ENCODE data around the gene PRM1. TPM values are rescaled to one million over a fixed set of nuclear protein-coding genes. Genes with fewer than 3 reads are reported as not detected.

PRM1 gene
- total RNA-seq, 1 experiment from 2014 or later: not detected

GRCh38 chr16:11255737-11256660, 25.1 kb downstream of the PRM1 start, which contains the start of gene SOCS1:
TSS of gene SOCS1 (minus strand) at chr16:11256204. CDS start at chr16:11255478, 726 bp downstream.
- Histone ChIP-seq H3K4me3 (ENCODE audit: low read depth in 2 of 2, low read length in 2 of 2) (peak within 1 kb of the TSS; percentile 70 to 78), H3K27me3 (ENCODE audit: control insufficient read depth, insufficient read depth, low read length) (no peaks in the 10 kb centered on the region), H3K4me1 (ENCODE audit: control insufficient read depth, insufficient read depth, low read length) (peaks cover 15% of the 10 kb centered on the region), H3K36me3 (ENCODE audit: control insufficient read depth, insufficient read depth, low read length) (no peaks in the 10 kb centered on the region), H3K9me3 (ENCODE audit: control insufficient read depth, insufficient read depth, low read depth, low read length) (no peaks in the 10 kb centered on the region), H3K27ac (ENCODE audit: low read length) (peak within 1 kb of the TSS; percentile 83)
- in situ Hi-C loops (cut with HindIII; ENCODE audit: low pct_unique_long_range_greater_than_20kb, low sequenced_read_pairs) (no loop called here), intact Hi-C loops (cut with micrococcal nuclease; ENCODE audit: unreplicated experiment) (loop anchor here (5.0 kb wide), 2 partner anchors 101 to 304 kb away; no protein-coding TSS in a partner anchor)
- peak; percentile 70; the same call in 1 of the 2 replicates for TF ChIP-seq SIN3A (IDR thresholded peaks at IDR 0.05; ENCODE audit: borderline replicate concordance, insufficient read depth, low read depth, low read length)
- no peak for TF ChIP-seq REST (IDR thresholded peaks at IDR 0.05; ENCODE audit: insufficient read depth in 1 of 2, low read depth in 2 of 2, low read length in 1 of 2)
- no peak for TF ChIP-seq TCF7L2 (IDR thresholded peaks at IDR 0.05; ENCODE audit: low read depth, low read length)
- peak; percentile 97 for TF ChIP-seq POLR2AphosphoS5 (IDR thresholded peaks at IDR 0.05; ENCODE audit: low read depth, low read length)
- peak; percentile 98 for TF ChIP-seq CTCF (IDR thresholded peaks at IDR 0.05)
- ChIA-PET CTCF (interaction anchor here (0.5 to 2.3 kb wide), 20 partner anchors 9 to 292 kb away, joined by 3 to 17 read pairs (median 4); no protein-coding TSS in a partner anchor), POLR2A (interaction anchor here (0.6 to 1.3 kb wide), 12 partner anchors 10 to 289 kb away, joined by 3 to 8 read pairs (median 4); no protein-coding TSS in a partner anchor)
- no peak for DNase-seq (ENCODE audit: low read depth, low spot score)
- ATAC-seq: peak; percentile 85
- BruUV-seq (replicated peaks): no TSS peak

- H3K27me3 ChIP-seq (ENCODE audit: control insufficient read depth, insufficient read depth, low read length): no peaks in the 10 kb centered on the region
- H3K27ac ChIP-seq (ENCODE audit: low read length): peak overlapping the region; percentile 49; the same call in 1 of the 2 replicates
- H3K4me1 ChIP-seq (ENCODE audit: control insufficient read depth, insufficient read depth, low read length): peaks cover 15% of the 10 kb centered on the region
- CTCF ChIA-PET: interaction anchor here (0.5 to 2.3 kb wide), 17 partner anchors 9 to 291 kb away, joined by 3 to 17 read pairs (median 4); no protein-coding TSS in a partner anchor
- H3K9me3 ChIP-seq (ENCODE audit: control insufficient read depth, insufficient read depth, low read depth, low read length): no peaks in the 10 kb centered on the region
- in situ Hi-C loops (cut with HindIII; ENCODE audit: low pct_unique_long_range_greater_than_20kb, low sequenced_read_pairs) (no loop called here), intact Hi-C loops (cut with micrococcal nuclease; ENCODE audit: unreplicated experiment) (loop anchor here (5.0 kb wide), 2 partner anchors 102 to 303 kb away; no protein-coding TSS in a partner anchor)
- peak overlapping the region; percentile 66 to 70 for H3K4me3 ChIP-seq (ENCODE audit: low read depth in 2 of 2, low read length in 2 of 2)
- no peaks in the 10 kb centered on the region for H3K36me3 ChIP-seq (ENCODE audit: control insufficient read depth, insufficient read depth, low read length)
- TF ChIP-seq POLR2AphosphoS5 (IDR thresholded peaks at IDR 0.05; ENCODE audit: low read depth, low read length): no peak
- no peak for TF ChIP-seq CTCF (IDR thresholded peaks at IDR 0.05)
- 0 out of 2 replicates have a peak, but pooled peaks have one; percentile 20 for TF ChIP-seq SIN3A (IDR thresholded peaks at IDR 0.05; ENCODE audit: borderline replicate concordance, insufficient read depth, low read depth, low read length)
- POLR2A ChIA-PET: interaction anchor here (0.6 to 1.3 kb wide), 8 partner anchors 10 to 288 kb away, joined by 3 to 8 read pairs (median 4); no protein-coding TSS in a partner anchor
- DNase-seq (ENCODE audit: low read depth, low spot score): no peak
- ATAC-seq: 0 out of 2 replicates have a peak, but pooled peaks have one; percentile 12
- no TSS peak for BruUV-seq (replicated peaks)
Measured at GRCh38 chr16:11254913-11255736, 26.0 kb downstream of the PRM1 start.

All from Panc1 (cell line).